ENCODE results near the gene C2orf69.

- TF ChIP-seq POLR2A (IDR thresholded peaks at IDR 0.05) = no peak
- TF ChIP-seq CTCF (IDR thresholded peaks at IDR 0.05) = no peak
- TF ChIP-seq POLR2AphosphoS5 (IDR thresholded peaks at IDR 0.05; ENCODE audit: insufficient read depth in 1 of 2, low read depth in 1 of 2) = no peak
Measured at GRCh38 chr2:199911877-199912161, 726 bp downstream of the C2orf69 start.
